ENCODE data around the gene PLCB1. TPM values are rescaled to one million over a fixed set of nuclear protein-coding genes. Genes with fewer than 3 reads are reported as not detected.

PLCB1 gene
- total and polyA plus RNA-seq, 2 donors (not counting 1 experiment from before 2014, with no cell fraction given) = 13.4 to 23.3 TPM

- Histone ChIP-seq H3K9me3 (ENCODE audit: control insufficient read depth, insufficient read depth, low read depth, low read length) (no peaks in the 10 kb centered on the region), H3K4me1 (ENCODE audit: control insufficient read depth, extremely low read depth, insufficient read depth, low read length) (no peaks in the 10 kb centered on the region), H3K4me3 (replicated peaks in 1 of 4; ENCODE audit: control extremely low read depth in 1 of 4, insufficient read depth in 1 of 4, low read depth in 3 of 4, low read length in 4 of 4) (no peak overlapping the region)
Measured at GRCh38 chr20:8787090-8787489, 655.0 kb downstream of the PLCB1 start.

GRCh38 chr20:8788275-8788674 is 656.2 kb downstream of the PLCB1 start:
- Histone ChIP-seq H3K9me3 (ENCODE audit: control insufficient read depth, insufficient read depth, low read depth, low read length) (no peaks in the 10 kb centered on the region), H2AFZ (ENCODE audit: low read length) (no peak overlapping the region), H3K9ac (ENCODE audit: insufficient read depth, low read length) (no peak overlapping the region), H4K20me1 (ENCODE audit: control insufficient read depth, extremely low read depth, insufficient read depth, low read length) (no peaks in the 10 kb centered on the region), H3K4me1 (ENCODE audit: control insufficient read depth, extremely low read depth, insufficient read depth, low read length) (no peaks in the 10 kb centered on the region), H3K4me2 (ENCODE audit: extremely low read depth, insufficient read depth, low read length) (no peak overlapping the region), H3K79me2 (ENCODE audit: control insufficient read depth, insufficient read depth, low read length) (no peaks in the 10 kb centered on the region), H3K36me3 (ENCODE audit: control insufficient read depth, insufficient read depth, low read length) (no peaks in the 10 kb centered on the region), H3K4me3 (replicated peaks in 1 of 4; ENCODE audit: control extremely low read depth in 1 of 4, insufficient read depth in 1 of 4, low read depth in 3 of 4, low read length in 4 of 4) (no peak overlapping the region), H3K27me3 (ENCODE audit: control insufficient read depth, insufficient read depth, low read length) (no peaks in the 10 kb centered on the region), H3K27ac (ENCODE audit: insufficient read depth, low read length) (no peak overlapping the region)
- TF ChIP-seq CTCF (conservative IDR thresholded peaks at IDR 0.05 in 1 of 2, IDR thresholded peaks at IDR 0.05 in 1 of 2; ENCODE audit: low read depth in 1 of 2, low read length in 2 of 2) (no peak), EZH2 (IDR thresholded peaks at IDR 0.05; ENCODE audit: low read length, missing control alignments) (no peak)
- no peak for DNase-seq (ENCODE audit: low read depth in 2 of 2)

More at GRCh38 chr20:8787090-8787489, 655.0 kb downstream of the PLCB1 start:
- no peak for DNase-seq (ENCODE audit: low read depth in 2 of 2)
- H3K4me2 ChIP-seq (ENCODE audit: extremely low read depth, insufficient read depth, low read length) = no peak overlapping the region
- H3K79me2 ChIP-seq (ENCODE audit: control insufficient read depth, insufficient read depth, low read length) = no peaks in the 10 kb centered on the region
- TF ChIP-seq EZH2 (IDR thresholded peaks at IDR 0.05; ENCODE audit: low read length, missing control alignments) (no peak), CTCF (conservative IDR thresholded peaks at IDR 0.05 in 1 of 2, IDR thresholded peaks at IDR 0.05 in 1 of 2; ENCODE audit: low read depth in 1 of 2, low read length in 2 of 2) (no peak)
- no peaks in the 10 kb centered on the region for H3K27me3 ChIP-seq (ENCODE audit: control insufficient read depth, insufficient read depth, low read length)
- no peak overlapping the region for H3K9ac ChIP-seq (ENCODE audit: insufficient read depth, low read length)
- H4K20me1 ChIP-seq (ENCODE audit: control insufficient read depth, extremely low read depth, insufficient read depth, low read length) = no peaks in the 10 kb centered on the region
- H2AFZ ChIP-seq (ENCODE audit: low read length) = no peak overlapping the region
- no peak overlapping the region for H3K27ac ChIP-seq (ENCODE audit: insufficient read depth, low read length)
- H3K36me3 ChIP-seq (ENCODE audit: control insufficient read depth, insufficient read depth, low read length) = no peaks in the 10 kb centered on the region

DNA sequence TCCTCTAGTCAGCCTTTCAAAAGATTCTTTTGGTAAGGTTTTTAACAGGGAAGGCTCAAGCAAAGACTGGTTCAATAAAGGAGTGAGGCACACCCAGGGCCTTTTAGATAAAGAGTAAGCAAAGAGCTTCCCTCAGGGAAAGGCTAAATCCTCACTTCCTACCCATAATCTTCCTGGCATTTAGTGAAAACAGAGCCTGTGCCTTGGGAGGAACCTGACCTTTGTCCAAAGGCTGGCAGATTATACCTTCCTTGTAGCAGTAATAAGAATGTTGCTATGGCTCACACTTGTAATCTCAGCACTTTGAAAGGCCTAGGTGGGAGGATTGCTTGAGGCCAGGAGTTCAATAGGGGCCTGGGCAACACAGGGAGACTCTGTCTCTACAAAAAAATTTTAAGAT is 656.8 kb downstream of the PLCB1 start:
- Histone ChIP-seq H2AFZ (ENCODE audit: low read length) (no peak overlapping the region), H3K36me3 (ENCODE audit: control insufficient read depth, insufficient read depth, low read length) (no peaks in the 10 kb centered on the region), H3K4me2 (ENCODE audit: extremely low read depth, insufficient read depth, low read length) (no peak overlapping the region), H3K27ac (ENCODE audit: insufficient read depth, low read length) (no peak overlapping the region), H3K9me3 (ENCODE audit: control insufficient read depth, insufficient read depth, low read depth, low read length) (no peaks in the 10 kb centered on the region), H3K4me3 (replicated peaks in 1 of 4; ENCODE audit: control extremely low read depth in 1 of 4, insufficient read depth in 1 of 4, low read depth in 3 of 4, low read length in 4 of 4) (no peak overlapping the region), H3K9ac (ENCODE audit: insufficient read depth, low read length) (no peak overlapping the region), H3K27me3 (ENCODE audit: control insufficient read depth, insufficient read depth, low read length) (no peaks in the 10 kb centered on the region), H3K79me2 (ENCODE audit: control insufficient read depth, insufficient read depth, low read length) (no peaks in the 10 kb centered on the region), H4K20me1 (ENCODE audit: control insufficient read depth, extremely low read depth, insufficient read depth, low read length) (no peaks in the 10 kb centered on the region), H3K4me1 (ENCODE audit: control insufficient read depth, extremely low read depth, insufficient read depth, low read length) (no peaks in the 10 kb centered on the region)
- TF ChIP-seq EZH2 (IDR thresholded peaks at IDR 0.05; ENCODE audit: low read length, missing control alignments) (no peak), CTCF (conservative IDR thresholded peaks at IDR 0.05 in 1 of 2, IDR thresholded peaks at IDR 0.05 in 1 of 2; ENCODE audit: low read depth in 1 of 2, low read length in 2 of 2) (no peak)
- DNase-seq (ENCODE audit: low read depth in 2 of 2) = no peak
